SH-SY5Y (cell line): ENCODE results near the gene TLR7.

Experiments used
- GATA2 ChIP-seq: IDR thresholded peaks from 2 replicates; pipeline ENCODE4 v1.6.1; 2011; ENCODE audit warnings: mild to moderate bottlenecking, low read depth, low read length
- GATA3 ChIP-seq: IDR thresholded peaks from 2 replicates; pipeline ENCODE4 v1.6.1; 2011; ENCODE audit warnings: low read depth, mild to moderate bottlenecking, low read length, moderate library complexity

- TF ChIP-seq GATA2 (no peak), GATA3 (no peak)
Observed at GRCh38 chrX:12825801-12826200, 41.1 kb upstream of the TLR7 start.
